ENCODE results near the gene MTCL1. TPM values are rescaled to one million over a fixed set of nuclear protein-coding genes. Genes with fewer than 3 reads are reported as not detected.

MTCL1 gene
- total RNA-seq, 1 experiment from 2014 or later, result 50.1 TPM

- in situ Hi-C loops (cut with HindIII; ENCODE audit: low pct_unique_long_range_greater_than_20kb, low sequenced_read_pairs), result no loop called here
These were observed 122.9 kb downstream of the MTCL1 start for GRCh38 chr18:8828300-8828699.

DNA sequence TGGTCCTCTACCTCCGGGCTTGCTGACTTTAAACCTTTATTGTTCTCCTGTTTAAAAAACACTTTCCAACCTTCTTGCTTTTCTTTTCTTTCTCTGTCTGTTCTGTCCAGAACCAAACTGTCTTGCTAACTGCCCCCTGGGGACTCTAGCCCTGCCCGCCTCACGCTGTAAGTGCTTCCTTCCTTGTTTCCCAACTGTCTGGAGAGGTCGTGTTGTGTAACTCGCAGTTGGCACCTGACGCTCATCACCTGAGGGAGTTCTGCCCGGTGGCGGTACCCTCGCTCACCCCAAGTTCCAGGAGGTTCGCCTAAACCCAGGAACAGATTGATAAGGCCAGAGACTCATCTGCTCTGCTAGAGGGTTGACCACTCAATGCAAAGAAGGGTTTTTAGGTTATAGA is 123.4 kb downstream of the MTCL1 start:
- POLR2A ChIA-PET, result no interaction called here
- CTCF ChIA-PET, result no interaction called here
- ATAC-seq (no peak), DNase-seq (ENCODE audit: low read depth, low spot score) (no peak)
- intact Hi-C loops (cut with micrococcal nuclease; ENCODE audit: unreplicated experiment), result no loop called here
- Histone ChIP-seq H3K36me3 (ENCODE audit: control insufficient read depth, insufficient read depth, low read length) (no peaks in the 10 kb centered on the region), H3K4me1 (ENCODE audit: control insufficient read depth, insufficient read depth, low read length) (no peaks in the 10 kb centered on the region), H3K27me3 (ENCODE audit: control insufficient read depth, insufficient read depth, low read length) (no peaks in the 10 kb centered on the region), H3K27ac (ENCODE audit: low read length) (no peak overlapping the region), H3K9me3 (ENCODE audit: control insufficient read depth, insufficient read depth, low read depth, low read length) (no peaks in the 10 kb centered on the region), H3K4me3 (ENCODE audit: low read depth in 2 of 2, low read length in 2 of 2) (no peak overlapping the region)
- TF ChIP-seq CTCF (IDR thresholded peaks at IDR 0.05) (no peak), POLR2AphosphoS5 (IDR thresholded peaks at IDR 0.05; ENCODE audit: low read depth, low read length) (no peak), TCF7L2 (IDR thresholded peaks at IDR 0.05; ENCODE audit: low read depth, low read length) (no peak), SIN3A (IDR thresholded peaks at IDR 0.05; ENCODE audit: borderline replicate concordance, insufficient read depth, low read depth, low read length) (no peak)
- TF ChIP-seq, protein P1, sequence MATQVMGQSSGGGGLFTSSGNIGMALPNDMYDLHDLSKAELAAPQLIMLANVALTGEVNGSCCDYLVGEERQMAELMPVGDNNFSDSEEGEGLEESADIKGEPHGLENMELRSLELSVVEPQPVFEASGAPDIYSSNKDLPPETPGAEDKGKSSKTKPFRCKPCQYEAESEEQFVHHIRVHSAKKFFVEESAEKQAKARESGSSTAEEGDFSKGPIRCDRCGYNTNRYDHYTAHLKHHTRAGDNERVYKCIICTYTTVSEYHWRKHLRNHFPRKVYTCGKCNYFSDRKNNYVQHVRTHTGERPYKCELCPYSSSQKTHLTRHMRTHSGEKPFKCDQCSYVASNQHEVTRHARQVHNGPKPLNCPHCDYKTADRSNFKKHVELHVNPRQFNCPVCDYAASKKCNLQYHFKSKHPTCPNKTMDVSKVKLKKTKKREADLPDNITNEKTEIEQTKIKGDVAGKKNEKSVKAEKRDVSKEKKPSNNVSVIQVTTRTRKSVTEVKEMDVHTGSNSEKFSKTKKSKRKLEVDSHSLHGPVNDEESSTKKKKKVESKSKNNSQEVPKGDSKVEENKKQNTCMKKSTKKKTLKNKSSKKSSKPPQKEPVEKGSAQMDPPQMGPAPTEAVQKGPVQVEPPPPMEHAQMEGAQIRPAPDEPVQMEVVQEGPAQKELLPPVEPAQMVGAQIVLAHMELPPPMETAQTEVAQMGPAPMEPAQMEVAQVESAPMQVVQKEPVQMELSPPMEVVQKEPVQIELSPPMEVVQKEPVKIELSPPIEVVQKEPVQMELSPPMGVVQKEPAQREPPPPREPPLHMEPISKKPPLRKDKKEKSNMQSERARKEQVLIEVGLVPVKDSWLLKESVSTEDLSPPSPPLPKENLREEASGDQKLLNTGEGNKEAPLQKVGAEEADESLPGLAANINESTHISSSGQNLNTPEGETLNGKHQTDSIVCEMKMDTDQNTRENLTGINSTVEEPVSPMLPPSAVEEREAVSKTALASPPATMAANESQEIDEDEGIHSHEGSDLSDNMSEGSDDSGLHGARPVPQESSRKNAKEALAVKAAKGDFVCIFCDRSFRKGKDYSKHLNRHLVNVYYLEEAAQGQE (IDR thresholded peaks at IDR 0.05; ENCODE audit: insufficient read depth in 1 of 2, low read depth in 2 of 2, low read length in 1 of 2), result no peak
- BruUV-seq (replicated peaks), result no TSS peak
- in situ Hi-C loops (cut with HindIII; ENCODE audit: low pct_unique_long_range_greater_than_20kb, low sequenced_read_pairs), result no loop called here

More at GRCh38 chr18:8828300-8828699, 122.9 kb downstream of the MTCL1 start:
- ChIA-PET POLR2A (no interaction called here), CTCF (no interaction called here)
- Histone ChIP-seq H3K27me3 (ENCODE audit: control insufficient read depth, insufficient read depth, low read length) (no peaks in the 10 kb centered on the region), H3K36me3 (ENCODE audit: control insufficient read depth, insufficient read depth, low read length) (no peaks in the 10 kb centered on the region; the same call in 1 of the 2 replicates), H3K4me1 (ENCODE audit: control insufficient read depth, insufficient read depth, low read length) (no peaks in the 10 kb centered on the region), H3K27ac (ENCODE audit: low read length) (no peak overlapping the region), H3K9me3 (ENCODE audit: control insufficient read depth, insufficient read depth, low read depth, low read length) (no peaks in the 10 kb centered on the region), H3K4me3 (ENCODE audit: low read depth in 2 of 2, low read length in 2 of 2) (no peak overlapping the region)
- no TSS peak for BruUV-seq (replicated peaks)
- intact Hi-C loops (cut with micrococcal nuclease; ENCODE audit: unreplicated experiment), result no loop called here
- DNase-seq (ENCODE audit: low read depth, low spot score) (no peak), ATAC-seq (no peak)
- TF ChIP-seq SIN3A (IDR thresholded peaks at IDR 0.05; ENCODE audit: borderline replicate concordance, insufficient read depth, low read depth, low read length), result no peak
- no peak for TF ChIP-seq POLR2AphosphoS5 (IDR thresholded peaks at IDR 0.05; ENCODE audit: low read depth, low read length)
- no peak for TF ChIP-seq TCF7L2 (IDR thresholded peaks at IDR 0.05; ENCODE audit: low read depth, low read length)
- TF ChIP-seq CTCF (IDR thresholded peaks at IDR 0.05), result no peak
- TF ChIP-seq, protein P1 (IDR thresholded peaks at IDR 0.05; ENCODE audit: insufficient read depth in 1 of 2, low read depth in 2 of 2, low read length in 1 of 2), result no peak
